ENCODE data around the gene SSC4D.
"Not testable (repeated sequence)": the region's sequence is repeated elsewhere in the genome, so short reads cannot be mapped to it uniquely, and the experiment has no call there.

- TF ChIP-seq POLR2A, CTCF (IDR thresholded peaks at IDR 0.05): not testable (repeated sequence)
These were observed 30.9 kb upstream of the SSC4D start for GRCh38 chr7:76440404-76440803.
